Measurements from ENCODE around the gene P2RX7. TPM values are rescaled to one million over a fixed set of nuclear protein-coding genes. Genes with fewer than 3 reads are reported as not detected.

Gene P2RX7
- polyA plus RNA-seq (2012; ENCODE audit: low read depth, missing spikeins) = 0.45 TPM

DNA sequence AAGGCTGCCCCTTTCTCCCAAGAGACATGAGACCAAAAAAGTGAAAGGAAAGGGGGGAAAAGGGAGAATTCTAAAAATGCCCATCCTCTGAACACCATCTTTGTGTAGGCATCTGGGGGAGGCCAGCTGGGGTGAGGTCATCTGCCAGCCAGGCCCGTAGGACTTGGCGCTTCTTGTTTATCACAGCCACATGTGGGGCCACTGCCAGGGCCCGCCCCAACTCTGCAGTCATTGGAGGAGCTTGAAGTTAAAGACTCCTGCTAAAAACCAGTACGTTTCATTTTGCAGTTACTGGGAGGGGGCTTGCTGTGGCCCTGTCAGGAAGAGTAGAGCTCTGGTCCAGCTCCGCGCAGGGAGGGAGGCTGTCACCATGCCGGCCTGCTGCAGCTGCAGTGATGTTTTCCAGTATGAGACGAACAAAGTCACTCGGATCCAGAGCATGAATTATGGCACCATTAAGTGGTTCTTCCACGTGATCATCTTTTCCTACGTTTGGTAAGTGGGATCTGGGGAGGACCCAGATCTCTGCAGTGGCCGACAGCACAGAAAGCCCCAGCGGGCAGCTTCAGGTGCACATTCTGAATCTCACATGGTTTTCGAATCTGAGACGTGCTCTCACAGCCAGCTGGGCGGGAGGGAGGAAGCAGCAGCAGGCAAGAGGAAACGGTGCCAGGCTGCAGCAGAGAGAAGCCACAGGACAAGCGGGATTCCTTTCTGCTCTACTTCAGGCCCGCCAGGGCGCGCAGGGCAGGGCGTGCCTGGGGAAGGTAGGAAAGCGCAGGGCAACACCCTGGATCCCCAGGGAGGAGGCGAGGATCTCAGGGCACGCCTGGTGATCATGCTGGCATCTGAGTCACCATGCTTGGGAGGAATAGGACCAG is at the start of gene P2RX7:
TSS of gene P2RX7 (plus strand) at position 276 of the 881 bp plus-strand sequence. CDS start at position 371, 95 bp downstream.
- DNase-seq (ENCODE audit: insufficient read length, low spot score) (no peak), FAIRE-seq (peak; percentile 64)
- TF ChIP-seq POLR2A (IDR thresholded peaks at IDR 0.05; ENCODE audit: low read depth, low read length) = no peak
- TF ChIP-seq PAX5 (IDR thresholded peaks at IDR 0.05; ENCODE audit: insufficient read depth, low read length, severe bottlenecking) = no peak
- 0 out of 2 replicates have a peak, but pooled peaks have one; percentile 11 for TF ChIP-seq SPI1 (IDR thresholded peaks at IDR 0.05; ENCODE audit: low read depth, low read length)

- TF ChIP-seq POU2F2 (IDR thresholded peaks at IDR 0.05; ENCODE audit: low read depth, low read length) = no peak
- TF ChIP-seq POLR2A (IDR thresholded peaks at IDR 0.05; ENCODE audit: low read depth, low read length) = no peak
- TF ChIP-seq SPI1 (IDR thresholded peaks at IDR 0.05; ENCODE audit: low read depth, low read length) = no peak
- TF ChIP-seq PAX5 (IDR thresholded peaks at IDR 0.05; ENCODE audit: insufficient read depth, low read length, severe bottlenecking) = no peak
- no peak for TF ChIP-seq TAF1 (IDR thresholded peaks at IDR 0.05; ENCODE audit: low read depth, low read length)
- no peak for TF ChIP-seq POLR2AphosphoS5 (IDR thresholded peaks at IDR 0.05; ENCODE audit: low read depth, low read length)
- FAIRE-seq = no peak
- no peak for DNase-seq (ENCODE audit: insufficient read length, low spot score)
Observed at GRCh38 chr12:121084229-121084628, 48.4 kb upstream of the P2RX7 start.

GRCh38 chr12:121085069-121085468 is 47.6 kb upstream of the P2RX7 start:
- FAIRE-seq (no peak), DNase-seq (ENCODE audit: insufficient read length, low spot score) (no peak)
- TF ChIP-seq POU2F2 (IDR thresholded peaks at IDR 0.05; ENCODE audit: low read depth, low read length) = no peak
- TF ChIP-seq PAX5 (IDR thresholded peaks at IDR 0.05; ENCODE audit: insufficient read depth, low read length, severe bottlenecking) = no peak
- no peak for TF ChIP-seq TAF1 (IDR thresholded peaks at IDR 0.05; ENCODE audit: low read depth, low read length)
- no peak for TF ChIP-seq POLR2AphosphoS5 (IDR thresholded peaks at IDR 0.05; ENCODE audit: low read depth, low read length)
- no peak for TF ChIP-seq POLR2A (IDR thresholded peaks at IDR 0.05; ENCODE audit: low read depth, low read length)
- no peak for TF ChIP-seq SPI1 (IDR thresholded peaks at IDR 0.05; ENCODE audit: low read depth, low read length)

DNA sequence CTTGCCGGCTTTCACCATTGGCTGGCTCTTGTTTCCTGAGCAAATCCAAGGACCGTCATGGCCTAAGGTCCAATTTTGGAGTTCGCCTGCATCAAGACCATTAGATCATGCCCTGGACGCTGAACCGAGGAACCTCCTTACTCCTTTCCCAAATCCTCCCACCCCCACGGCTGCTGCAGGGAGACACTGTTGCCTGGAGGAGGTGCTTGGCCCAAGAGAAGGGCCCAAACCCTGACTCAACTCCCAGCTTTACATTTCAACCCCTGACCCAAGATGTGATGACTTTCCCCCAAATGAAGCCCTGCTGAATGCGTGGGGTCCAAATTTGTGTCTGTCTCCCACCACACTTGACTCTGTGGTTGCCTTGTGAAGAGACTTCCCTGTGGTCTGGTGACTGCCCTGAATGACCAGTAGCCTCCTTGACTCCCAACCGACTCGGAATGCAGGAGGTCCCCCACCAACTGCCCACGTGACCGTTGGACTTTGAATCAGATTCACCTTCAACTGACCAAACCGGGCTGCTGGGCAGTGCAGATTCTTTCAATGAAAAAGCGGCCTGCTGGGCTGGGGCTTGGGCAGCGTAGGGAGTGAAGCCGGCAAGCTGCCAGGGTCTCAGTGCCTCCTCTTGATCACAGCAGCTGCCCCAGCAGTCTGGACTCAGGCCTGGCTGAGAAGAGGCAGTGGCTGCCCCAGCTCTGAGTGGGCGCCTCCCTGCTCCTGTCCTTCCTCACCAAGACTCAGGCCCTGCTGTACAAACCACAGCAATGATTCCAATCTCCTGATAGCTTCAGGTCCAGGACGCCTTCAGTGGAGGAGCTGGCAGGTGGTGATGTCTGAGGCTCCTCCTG is 46.9 kb upstream of the P2RX7 start:
- no peak for DNase-seq (ENCODE audit: insufficient read length, low spot score)
- FAIRE-seq = no peak
- TF ChIP-seq PAX5 (IDR thresholded peaks at IDR 0.05; ENCODE audit: insufficient read depth, low read length, severe bottlenecking) = no peak
- TF ChIP-seq SPI1 (IDR thresholded peaks at IDR 0.05; ENCODE audit: low read depth, low read length) = no peak
- TF ChIP-seq POLR2A (IDR thresholded peaks at IDR 0.05; ENCODE audit: low read depth, low read length) = no peak

DNA sequence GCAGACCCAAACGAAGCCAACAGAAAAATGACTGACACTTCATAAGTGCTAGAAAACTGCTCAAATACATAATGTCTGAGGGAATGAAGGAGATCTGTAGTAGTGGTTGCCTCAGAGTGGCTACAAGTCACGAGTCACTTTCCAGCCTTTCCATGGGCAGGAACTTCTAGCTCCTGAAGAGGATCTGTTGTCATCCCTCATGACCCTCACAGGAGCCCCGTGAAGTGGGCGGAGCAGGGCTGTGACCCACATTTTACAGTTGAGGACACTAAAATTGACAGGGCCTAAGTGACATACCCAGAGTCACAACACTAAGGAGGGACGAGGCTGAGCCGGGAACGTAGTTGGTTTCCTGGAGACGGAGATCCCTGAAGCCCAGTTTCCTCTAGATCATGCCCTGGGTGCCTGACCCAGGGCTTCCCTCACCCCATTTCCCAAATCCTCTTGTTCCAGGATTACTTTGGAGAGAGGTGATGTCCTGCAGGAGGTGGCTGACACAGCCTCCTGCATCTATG is 45.8 kb upstream of the P2RX7 start:
- DNase-seq (ENCODE audit: insufficient read length, low spot score) = no peak
- TF ChIP-seq POU2F2 (IDR thresholded peaks at IDR 0.05; ENCODE audit: low read depth, low read length) (no peak), SPI1 (IDR thresholded peaks at IDR 0.05; ENCODE audit: low read depth, low read length) (no peak), TAF1 (IDR thresholded peaks at IDR 0.05; ENCODE audit: low read depth, low read length) (no peak), PAX5 (IDR thresholded peaks at IDR 0.05; ENCODE audit: insufficient read depth, low read length, severe bottlenecking) (no peak), POLR2A (IDR thresholded peaks at IDR 0.05; ENCODE audit: low read depth, low read length) (no peak), POLR2AphosphoS5 (IDR thresholded peaks at IDR 0.05; ENCODE audit: low read depth, low read length) (no peak)
- FAIRE-seq = no peak

DNA sequence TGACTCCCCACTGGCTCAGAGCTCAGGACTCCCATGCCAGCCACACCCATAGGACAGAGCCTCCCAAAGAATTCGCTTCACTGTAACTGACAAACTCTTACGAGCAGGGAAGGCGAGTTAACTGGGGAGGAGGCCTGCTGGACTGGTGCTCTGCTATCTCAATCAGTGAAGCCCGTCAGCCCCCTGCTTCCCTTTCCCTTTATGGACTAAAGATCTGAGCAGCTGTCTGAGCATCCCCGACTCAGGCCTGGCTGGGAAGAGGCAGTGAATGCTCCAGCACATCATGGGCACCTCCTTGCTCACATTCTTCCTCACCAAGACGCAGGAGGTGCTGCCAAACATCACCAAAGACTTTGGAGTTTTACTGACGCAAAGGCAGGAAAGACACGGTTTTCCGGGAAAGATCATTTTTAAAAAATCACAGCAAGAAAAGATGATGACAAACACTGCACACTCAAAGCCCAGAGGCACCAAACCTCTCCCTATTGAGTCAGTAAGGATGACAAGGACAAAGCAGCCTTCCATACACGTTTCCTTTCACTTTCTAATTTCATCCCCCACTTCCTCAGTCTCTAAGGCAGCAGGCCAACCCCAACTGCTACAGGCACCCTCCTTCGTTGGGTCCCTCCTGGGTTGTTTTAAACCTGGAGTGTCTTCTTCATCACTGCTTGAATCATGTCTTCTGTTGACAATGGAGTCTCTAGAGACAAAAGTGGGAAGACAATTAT is 45.0 kb upstream of the P2RX7 start:
- FAIRE-seq (peak; percentile 63), DNase-seq (ENCODE audit: insufficient read length, low spot score) (peak; percentile 25)
- no peak for TF ChIP-seq POLR2AphosphoS5 (IDR thresholded peaks at IDR 0.05; ENCODE audit: low read depth, low read length)
- TF ChIP-seq SPI1 (IDR thresholded peaks at IDR 0.05; ENCODE audit: low read depth, low read length) = peak; percentile 55; the same call in 1 of the 2 replicates
- no peak for TF ChIP-seq TAF1 (IDR thresholded peaks at IDR 0.05; ENCODE audit: low read depth, low read length)
- no peak for TF ChIP-seq POU2F2 (IDR thresholded peaks at IDR 0.05; ENCODE audit: low read depth, low read length)
- no peak for TF ChIP-seq POLR2A (IDR thresholded peaks at IDR 0.05; ENCODE audit: low read depth, low read length)
- TF ChIP-seq PAX5 (IDR thresholded peaks at IDR 0.05; ENCODE audit: insufficient read depth, low read length, severe bottlenecking) = no peak

DNA sequence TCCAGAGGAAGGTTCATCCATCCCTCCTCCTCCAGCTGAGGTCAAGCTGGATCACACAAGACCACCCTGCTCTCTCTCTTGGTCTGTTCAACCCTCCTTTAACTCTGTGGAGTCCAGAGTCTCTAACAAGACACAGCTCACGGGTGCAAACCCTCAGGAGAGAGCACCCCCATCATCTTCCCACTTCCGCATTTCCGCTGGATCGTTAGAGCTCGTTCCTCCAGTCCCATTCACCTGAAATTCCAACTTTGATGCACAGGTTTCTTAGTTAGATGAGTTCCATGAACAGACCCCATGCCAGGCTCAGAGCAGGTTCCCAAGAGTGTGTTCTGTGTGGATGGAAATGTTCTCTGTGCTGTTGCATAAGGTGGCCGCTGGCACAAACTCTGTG is 44.5 kb upstream of the P2RX7 start:
- TF ChIP-seq POU2F2 (IDR thresholded peaks at IDR 0.05; ENCODE audit: low read depth, low read length) (no peak), POLR2AphosphoS5 (IDR thresholded peaks at IDR 0.05; ENCODE audit: low read depth, low read length) (no peak), PAX5 (IDR thresholded peaks at IDR 0.05; ENCODE audit: insufficient read depth, low read length, severe bottlenecking) (no peak), TAF1 (IDR thresholded peaks at IDR 0.05; ENCODE audit: low read depth, low read length) (no peak), POLR2A (IDR thresholded peaks at IDR 0.05; ENCODE audit: low read depth, low read length) (no peak), SPI1 (IDR thresholded peaks at IDR 0.05; ENCODE audit: low read depth, low read length) (no peak)
- FAIRE-seq (no peak), DNase-seq (ENCODE audit: insufficient read length, low spot score) (no peak)

GRCh38 chr12:121089031-121089812 is 43.5 kb upstream of the P2RX7 start:
- FAIRE-seq (peak; percentile 66), DNase-seq (ENCODE audit: insufficient read length, low spot score) (no peak)

More at GRCh38 chr12:121089031-121089812, 43.5 kb upstream of the P2RX7 start:
- TF ChIP-seq TAF1 (IDR thresholded peaks at IDR 0.05; ENCODE audit: low read depth, low read length) = no peak
- TF ChIP-seq SPI1 (IDR thresholded peaks at IDR 0.05; ENCODE audit: low read depth, low read length) = no peak
- no peak for TF ChIP-seq POU2F2 (IDR thresholded peaks at IDR 0.05; ENCODE audit: low read depth, low read length)
- no peak for TF ChIP-seq POLR2AphosphoS5 (IDR thresholded peaks at IDR 0.05; ENCODE audit: low read depth, low read length)
- no peak for TF ChIP-seq POLR2A (IDR thresholded peaks at IDR 0.05; ENCODE audit: low read depth, low read length)
- no peak for TF ChIP-seq PAX5 (IDR thresholded peaks at IDR 0.05; ENCODE audit: insufficient read depth, low read length, severe bottlenecking)
